Smooth muscle cell (in vitro differentiated cells): ENCODE data around the gene CYP2E1. TPM values are rescaled to one million over a fixed set of nuclear protein-coding genes. Genes with fewer than 3 reads are reported as not detected.

Source experiments
- DNase-seq: peaks from one replicate; lab custom pipeline; 2025; ENCODE audit not compliant: unreplicated experiment; lab: John Stamatoyannopoulos, UW
- H2AFZ ChIP-seq: fragments of 200-600 bp; sonication (generic); 2 replicates; pipeline ENCODE4 v1.6.0; 2016; ENCODE audit warnings: antibody characterized with exemption, low read depth, mild to moderate bottlenecking
- H3F3A ChIP-seq: fragments of 200-600 bp; sonication (generic); 2 replicates; pipeline ENCODE4 v1.6.0; 2017; ENCODE audit warnings: antibody characterized with exemption, low read depth
- H3K27ac ChIP-seq: fragments of 200-600 bp; sonication (generic); 2 replicates; pipeline ENCODE4 v1.5.1; 2016; ENCODE audit warnings: low read depth, mild to moderate bottlenecking
- H3K27me3 ChIP-seq: fragments of 200-600 bp; sonication (generic); 2 replicates; pipeline ENCODE4 v1.6.1; 2016; ENCODE audit warnings: low read depth, mild to moderate bottlenecking
- H3K36me3 ChIP-seq: fragments of 200-600 bp; sonication (generic); 2 replicates; pipeline ENCODE4 v1.5.1; 2016; ENCODE audit warnings: low read depth
- H3K4me1 ChIP-seq: fragments of 200-600 bp; sonication (generic); 2 replicates; pipeline ENCODE4 v1.5.1; 2016; ENCODE audit warnings: low read depth
- H3K4me2 ChIP-seq: fragments of 200-600 bp; sonication (generic); 2 replicates; pipeline ENCODE4 v1.6.0; 2016; ENCODE audit warnings: mild to moderate bottlenecking
- H3K4me3 ChIP-seq: fragments of 200-600 bp; sonication (generic); 2 replicates; pipeline ENCODE4 v1.5.1; 2016; ENCODE audit warnings: mild to moderate bottlenecking
- H3K79me2 ChIP-seq: fragments of 200-600 bp; sonication (generic); 2 replicates; pipeline ENCODE4 v1.6.0; 2016; ENCODE audit warnings: low read depth, mild to moderate bottlenecking
- H3K9ac ChIP-seq: fragments of 200-600 bp; sonication (generic); 2 replicates; pipeline ENCODE4 v1.6.0; 2016; ENCODE audit warnings: low read depth
- H3K9me3 ChIP-seq: fragments of 200-600 bp; sonication (generic); replicated peaks from 2 replicates; pipeline ENCODE4 v1.5.1; 2016; ENCODE audit warnings: low read depth
- H4K20me1 ChIP-seq: fragments of 200-600 bp; sonication (generic); 2 replicates; pipeline ENCODE4 v1.6.0; 2016; ENCODE audit warnings: low read depth
- CTCF ChIP-seq: fragments of 200-600 bp; sonication (generic); IDR thresholded peaks from 2 replicates; pipeline ENCODE4 v1.5.1; 2017; ENCODE audit warnings: borderline replicate concordance, mild to moderate bottlenecking, antibody characterized with exemption; ENCODE audit not compliant: insufficient read depth, poor library complexity, severe bottlenecking
- WGBS: methylation state at CpG from one replicate; pipeline ENCODE4 v1.1.7; 2016; ENCODE audit warnings: low lambda C conversion rate; 5-methylcytosine and 5-hydroxymethylcytosine counted together
- polyA plus RNA-seq: library from polyadenylated mRNA; unstranded; fragments of >200 nt; fragmentation: Nextera tagmentation; extraction: Ambion mirVana; gene quantifications from 2 replicates; pipeline ENCODE4 v1.2.1, GENCODE V29; 2016
- total RNA-seq: library from RNA; depleted of rRNA; stranded (reverse); fragments of >200 nt; gene quantifications from 2 replicates; pipeline ENCODE4 v1.2.3, GENCODE V29; 2014

CYP2E1 gene
- total and polyA plus RNA-seq, 2 experiments from 2014 or later: 1.3 to 10.8 TPM

GRCh38 chr10:133555521-133555920 lies 28.4 kb downstream of the CYP2E1 start:
- H3K79me2 ChIP-seq: no peaks in the 10 kb centered on the region
- no peaks in the 10 kb centered on the region for H3K36me3 ChIP-seq
- no peak for TF ChIP-seq CTCF
- no peak overlapping the region for H3K4me2 ChIP-seq
- H3F3A ChIP-seq: no peaks in the 10 kb centered on the region
- H2AFZ ChIP-seq: no peak overlapping the region
- H4K20me1 ChIP-seq: no peaks in the 10 kb centered on the region
- H3K9ac ChIP-seq: no peak overlapping the region
- WGBS: 72% methylated on average over 8 of the region's 8 CpGs
- H3K27me3 ChIP-seq: no peaks in the 10 kb centered on the region
- H3K27ac ChIP-seq: no peak overlapping the region
- peaks cover 5% of the 10 kb centered on the region for H3K9me3 ChIP-seq
- H3K4me1 ChIP-seq: no peaks in the 10 kb centered on the region
- DNase-seq: no peak
- H3K4me3 ChIP-seq: no peak overlapping the region

- no peak for DNase-seq
Observed at GRCh38 chr10:133557381-133557780, 30.2 kb downstream of the CYP2E1 start.

GRCh38 chr10:133559216-133559615 lies 32.1 kb downstream of the CYP2E1 start:
- Histone ChIP-seq H3K9me3 (peaks cover 5% of the 10 kb centered on the region), H3K36me3 (no peaks in the 10 kb centered on the region), H3K27ac (no peak overlapping the region), H4K20me1 (no peaks in the 10 kb centered on the region), H3K4me2 (no peak overlapping the region), H3K79me2 (no peaks in the 10 kb centered on the region), H3K27me3 (no peaks in the 10 kb centered on the region), H3K4me1 (no peaks in the 10 kb centered on the region), H3K9ac (no peak overlapping the region), H2AFZ (no peak overlapping the region), H3F3A (no peaks in the 10 kb centered on the region), H3K4me3 (no peak overlapping the region)
- 81% methylated on average over 11 of the region's 11 CpGs for WGBS
- no peak for TF ChIP-seq CTCF
- DNase-seq: no peak

More at GRCh38 chr10:133557381-133557780, 30.2 kb downstream of the CYP2E1 start:
- Histone ChIP-seq H3K79me2 (no peaks in the 10 kb centered on the region), H4K20me1 (no peaks in the 10 kb centered on the region), H2AFZ (no peak overlapping the region), H3K4me1 (no peaks in the 10 kb centered on the region), H3K36me3 (no peaks in the 10 kb centered on the region), H3K4me3 (no peak overlapping the region), H3F3A (no peaks in the 10 kb centered on the region), H3K27me3 (no peaks in the 10 kb centered on the region), H3K9me3 (peaks cover 5% of the 10 kb centered on the region), H3K4me2 (no peak overlapping the region), H3K9ac (no peak overlapping the region), H3K27ac (no peak overlapping the region)
- 33% methylated on average over 3 of the region's 3 CpGs for WGBS
- no peak for TF ChIP-seq CTCF

GRCh38 chr10:133564816-133565215 lies 37.7 kb downstream of the CYP2E1 start:
- Histone ChIP-seq H3K4me3 (no peak overlapping the region), H3F3A (no peaks in the 10 kb centered on the region)
- WGBS: 88% methylated on average over 12 of the region's 12 CpGs

More at GRCh38 chr10:133564816-133565215, 37.7 kb downstream of the CYP2E1 start:
- Histone ChIP-seq H4K20me1 (no peaks in the 10 kb centered on the region), H3K9ac (no peak overlapping the region), H3K36me3 (no peaks in the 10 kb centered on the region), H2AFZ (no peak overlapping the region), H3K79me2 (no peaks in the 10 kb centered on the region), H3K4me2 (no peak overlapping the region), H3K4me1 (no peaks in the 10 kb centered on the region), H3K27ac (no peak overlapping the region), H3K9me3 (peaks cover 4% of the 10 kb centered on the region), H3K27me3 (no peaks in the 10 kb centered on the region)
- no peak for TF ChIP-seq CTCF
- DNase-seq: no peak
